ENCODE data around the gene WDR11.

WDR11 gene

DNA sequence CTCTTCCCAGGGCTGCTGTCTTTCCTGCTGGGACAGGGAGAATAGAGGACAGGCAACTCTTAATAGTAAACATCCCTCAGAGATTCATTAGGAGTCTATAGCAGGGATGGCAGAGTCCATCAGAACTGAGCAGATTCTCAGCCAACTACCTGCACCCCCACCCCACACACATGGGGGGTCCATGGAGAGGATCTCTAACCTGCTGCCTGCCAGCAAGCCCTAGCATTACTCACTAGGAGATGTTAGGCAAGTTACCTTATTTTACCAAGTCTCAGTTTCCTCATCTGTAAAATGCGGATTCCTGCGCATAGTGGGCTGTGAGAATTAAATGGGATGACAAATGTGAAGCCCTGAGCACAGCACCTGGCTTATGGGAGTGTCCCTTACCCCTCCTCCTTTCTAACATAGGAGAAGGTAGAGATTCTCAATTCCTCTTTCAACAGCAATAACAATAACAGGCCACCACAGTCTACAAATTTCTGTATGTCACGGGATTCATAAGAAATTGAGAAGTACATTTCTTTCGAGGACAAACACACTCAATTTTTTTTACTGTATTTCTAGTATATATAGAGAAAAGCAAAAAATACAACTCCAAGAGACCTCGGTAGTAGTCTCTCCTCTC, 23.8 kb upstream of the WDR11 start:
- no peak overlapping the region for H3K27ac ChIP-seq (ENCODE audit: low read depth, low read length)

DNA sequence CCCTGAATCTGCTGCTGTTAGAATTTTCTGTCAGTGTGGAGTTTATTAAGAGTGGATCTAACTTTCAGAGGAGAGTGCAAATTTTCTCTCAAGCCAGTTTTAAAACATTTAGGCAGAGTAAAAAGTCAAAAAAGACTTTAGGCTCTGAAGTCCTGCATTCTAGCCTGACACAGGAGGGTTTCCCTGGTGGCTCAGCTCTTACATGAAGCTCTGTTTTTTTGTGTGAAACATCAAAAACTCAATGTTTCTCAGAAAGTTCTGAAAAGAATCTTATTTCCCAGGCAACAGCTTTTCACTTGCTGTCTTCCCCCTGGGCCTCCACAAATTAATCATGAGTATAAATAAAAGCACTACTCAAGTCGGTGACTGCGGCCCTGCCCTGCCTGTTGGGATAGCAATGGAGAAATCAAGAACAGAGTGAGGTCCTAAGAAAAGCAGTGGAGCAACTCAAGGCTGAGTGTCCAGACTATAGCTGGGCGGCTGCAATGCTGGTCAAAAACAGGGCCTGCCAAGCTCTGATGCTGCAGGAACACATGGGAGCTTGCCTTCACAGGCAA, 22.3 kb upstream of the WDR11 start:
- Histone ChIP-seq H3K27ac (ENCODE audit: low read depth, low read length) (no peak overlapping the region), H3K9ac (ENCODE audit: low read length) (no peak overlapping the region), H3K36me3 (ENCODE audit: control insufficient read depth, insufficient read depth, low read length) (no peaks in the 10 kb centered on the region), H3K4me1 (ENCODE audit: control insufficient read depth, insufficient read depth, low read length) (no peaks in the 10 kb centered on the region), H3K4me3 (ENCODE audit: low read length) (no peak overlapping the region), H3K27me3 (ENCODE audit: control insufficient read depth, insufficient read depth, low read length) (no peaks in the 10 kb centered on the region)

More for the DNA sequence above, 23.8 kb upstream of the WDR11 start:
- no peaks in the 10 kb centered on the region for H3K4me1 ChIP-seq (ENCODE audit: control insufficient read depth, insufficient read depth, low read length)
- H3K9ac ChIP-seq (ENCODE audit: low read length), result no peak overlapping the region
- H3K36me3 ChIP-seq (ENCODE audit: control insufficient read depth, insufficient read depth, low read length), result no peaks in the 10 kb centered on the region
- H3K27me3 ChIP-seq (ENCODE audit: control insufficient read depth, insufficient read depth, low read length), result no peaks in the 10 kb centered on the region
- H3K4me3 ChIP-seq (ENCODE audit: low read length), result no peak overlapping the region

DNA sequence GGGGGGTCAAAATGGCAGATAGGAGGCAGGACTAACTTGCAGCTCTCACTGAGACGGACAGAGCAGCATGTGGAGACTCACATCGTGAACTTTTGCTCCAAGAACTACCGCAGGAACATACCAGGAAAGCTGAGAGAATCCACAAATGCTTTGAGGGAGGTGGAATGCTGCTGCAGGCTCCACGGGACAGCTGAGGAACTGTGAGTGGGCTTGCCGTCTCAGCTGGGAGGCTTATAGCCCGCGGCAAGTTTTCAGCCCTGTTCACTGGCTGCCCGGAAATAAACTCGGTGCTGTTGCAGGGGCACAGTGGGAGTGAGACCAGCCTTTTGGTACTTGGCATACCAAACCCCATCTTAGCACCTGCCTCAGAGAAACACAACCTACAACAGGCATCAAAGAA, 19.1 kb upstream of the WDR11 start:
- H3K27me3 ChIP-seq (ENCODE audit: control insufficient read depth, insufficient read depth, low read length), result no peaks in the 10 kb centered on the region
- no peak overlapping the region for H3K4me3 ChIP-seq (ENCODE audit: low read length)
- no peak overlapping the region for H3K27ac ChIP-seq (ENCODE audit: low read depth, low read length)
- H3K4me1 ChIP-seq (ENCODE audit: control insufficient read depth, insufficient read depth, low read length), result no peaks in the 10 kb centered on the region
- no peak overlapping the region for H3K9ac ChIP-seq (ENCODE audit: low read length)
- no peaks in the 10 kb centered on the region for H3K36me3 ChIP-seq (ENCODE audit: control insufficient read depth, insufficient read depth, low read length)

DNA sequence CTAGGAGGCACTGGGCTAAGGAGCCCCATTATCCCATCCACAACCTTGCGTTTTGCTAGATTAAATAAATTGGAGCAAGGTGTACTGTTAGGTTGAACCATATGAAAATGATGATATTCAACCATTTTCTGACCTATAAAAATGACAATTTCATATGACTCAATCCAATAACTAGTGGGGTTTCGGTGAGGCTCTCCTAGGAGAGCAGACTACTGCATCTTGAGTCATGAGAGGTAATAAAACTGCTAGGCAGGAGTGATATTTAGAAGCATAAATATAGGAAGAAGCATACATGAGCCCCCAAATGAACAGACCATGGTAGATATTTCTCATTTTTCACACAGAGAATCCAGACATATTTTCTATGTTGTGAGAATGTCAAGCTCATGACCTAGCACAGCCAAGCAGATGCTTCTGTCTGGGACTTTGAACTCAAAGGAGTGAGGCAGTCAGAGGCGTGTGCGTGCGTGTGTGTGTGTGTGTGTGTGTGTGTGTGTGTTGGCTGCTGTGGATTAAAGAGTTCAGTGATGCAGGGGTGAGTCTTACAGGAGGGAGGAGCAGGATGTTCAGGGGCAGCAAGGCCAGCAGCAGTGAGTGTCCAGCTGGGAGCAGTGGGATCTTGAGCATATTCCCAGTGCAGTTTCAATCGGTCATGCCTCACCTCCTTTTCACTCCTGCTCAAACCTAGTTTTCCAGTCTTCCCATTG, 17.8 kb upstream of the WDR11 start:
- H3K9ac ChIP-seq (ENCODE audit: low read length), result no peak overlapping the region
- H3K4me3 ChIP-seq (ENCODE audit: low read length), result no peak overlapping the region
- no peak overlapping the region for H3K27ac ChIP-seq (ENCODE audit: low read depth, low read length)
- no peaks in the 10 kb centered on the region for H3K27me3 ChIP-seq (ENCODE audit: control insufficient read depth, insufficient read depth, low read length)
- H3K36me3 ChIP-seq (ENCODE audit: control insufficient read depth, insufficient read depth, low read length), result no peaks in the 10 kb centered on the region
- H3K4me1 ChIP-seq (ENCODE audit: control insufficient read depth, insufficient read depth, low read length), result no peaks in the 10 kb centered on the region

DNA sequence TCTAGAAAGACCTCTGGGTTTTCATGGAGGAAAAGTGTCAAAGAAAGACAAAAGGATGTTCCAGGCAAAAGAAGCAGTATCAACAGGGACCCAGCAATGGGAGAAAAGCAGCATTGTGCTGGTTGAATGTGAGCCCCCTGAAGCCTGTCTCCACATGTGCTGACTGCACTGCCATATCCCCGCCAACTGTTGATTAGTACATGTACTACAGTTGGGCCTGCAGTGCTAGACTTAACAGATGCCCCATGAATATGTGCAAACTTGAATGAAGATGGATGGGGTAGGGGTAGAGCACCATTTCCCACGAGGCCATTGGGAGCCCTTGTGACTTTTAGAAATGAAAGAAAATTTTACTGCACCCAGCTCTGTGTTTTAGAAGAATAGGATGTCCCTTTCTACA, 15.6 kb upstream of the WDR11 start:
- Histone ChIP-seq H3K27ac (ENCODE audit: low read depth, low read length) (no peak overlapping the region), H3K4me1 (ENCODE audit: control insufficient read depth, insufficient read depth, low read length) (no peaks in the 10 kb centered on the region), H3K36me3 (ENCODE audit: control insufficient read depth, insufficient read depth, low read length) (no peaks in the 10 kb centered on the region), H3K27me3 (ENCODE audit: control insufficient read depth, insufficient read depth, low read length) (no peaks in the 10 kb centered on the region), H3K9ac (ENCODE audit: low read length) (no peak overlapping the region), H3K4me3 (ENCODE audit: low read length) (no peak overlapping the region)

DNA sequence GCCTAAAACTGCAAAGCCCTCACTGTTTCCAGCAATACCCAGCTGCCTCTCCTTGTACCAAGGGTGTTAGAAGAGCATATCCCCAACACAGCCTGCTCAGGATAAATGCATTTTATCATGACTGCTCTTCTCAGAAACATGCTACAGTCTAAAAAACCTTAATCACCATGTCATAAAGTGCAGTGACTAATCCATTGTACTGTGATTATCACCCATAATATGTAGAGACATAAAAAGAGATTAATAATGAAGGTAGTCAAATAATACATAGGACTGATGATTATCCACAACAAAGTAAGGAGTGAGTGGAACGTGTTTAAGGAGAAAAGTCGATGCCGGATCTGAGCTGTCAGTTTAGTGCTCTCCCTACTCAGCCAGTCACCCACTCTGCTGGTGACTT, 12.2 kb upstream of the WDR11 start:
- H3K4me1 ChIP-seq (ENCODE audit: control insufficient read depth, insufficient read depth, low read length), result no peaks in the 10 kb centered on the region
- H3K9ac ChIP-seq (ENCODE audit: low read length), result no peak overlapping the region
- no peaks in the 10 kb centered on the region for H3K36me3 ChIP-seq (ENCODE audit: control insufficient read depth, insufficient read depth, low read length)
- H3K27ac ChIP-seq (ENCODE audit: low read depth, low read length), result no peak overlapping the region
- no peaks in the 10 kb centered on the region for H3K27me3 ChIP-seq (ENCODE audit: control insufficient read depth, insufficient read depth, low read length)
- no peak overlapping the region for H3K4me3 ChIP-seq (ENCODE audit: low read length)

DNA sequence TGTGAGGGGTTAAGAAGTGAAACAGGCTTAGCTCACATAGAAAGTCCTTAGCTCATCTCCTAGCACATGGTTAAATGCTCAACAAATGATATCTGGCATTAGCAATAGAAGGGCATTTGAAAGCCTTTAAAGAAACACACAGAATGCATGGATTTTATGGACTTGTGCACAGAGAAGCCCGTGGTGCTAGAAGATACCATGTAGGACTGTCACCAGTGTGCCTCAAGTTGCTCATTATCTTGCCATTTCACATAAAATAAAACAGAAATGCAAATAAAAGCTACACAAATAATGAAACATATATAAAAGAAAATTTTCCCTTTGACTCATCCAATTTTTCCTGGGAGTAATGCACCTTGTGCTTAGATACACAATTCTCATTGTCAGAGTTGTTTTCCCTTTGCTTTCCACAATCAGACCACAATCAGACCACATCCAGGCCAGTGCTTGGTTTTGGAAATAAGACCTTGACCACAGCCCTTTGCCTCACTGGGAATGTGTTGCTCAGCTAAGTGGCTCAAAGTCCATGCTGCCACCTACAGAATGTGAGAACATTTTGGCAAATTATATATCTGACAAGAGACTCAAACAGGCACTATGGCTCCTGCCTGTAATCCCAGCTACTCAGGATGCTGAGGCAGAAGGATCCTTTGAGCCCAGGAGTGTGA, 9.5 kb upstream of the WDR11 start:
- Histone ChIP-seq H3K27me3 (ENCODE audit: control insufficient read depth, insufficient read depth, low read length) (no peaks in the 10 kb centered on the region), H3K9ac (ENCODE audit: low read length) (no peak overlapping the region), H3K4me3 (ENCODE audit: low read length) (no peak overlapping the region), H3K36me3 (ENCODE audit: control insufficient read depth, insufficient read depth, low read length) (no peaks in the 10 kb centered on the region), H3K4me1 (ENCODE audit: control insufficient read depth, insufficient read depth, low read length) (no peaks in the 10 kb centered on the region), H3K27ac (ENCODE audit: low read depth, low read length) (no peak overlapping the region)

DNA sequence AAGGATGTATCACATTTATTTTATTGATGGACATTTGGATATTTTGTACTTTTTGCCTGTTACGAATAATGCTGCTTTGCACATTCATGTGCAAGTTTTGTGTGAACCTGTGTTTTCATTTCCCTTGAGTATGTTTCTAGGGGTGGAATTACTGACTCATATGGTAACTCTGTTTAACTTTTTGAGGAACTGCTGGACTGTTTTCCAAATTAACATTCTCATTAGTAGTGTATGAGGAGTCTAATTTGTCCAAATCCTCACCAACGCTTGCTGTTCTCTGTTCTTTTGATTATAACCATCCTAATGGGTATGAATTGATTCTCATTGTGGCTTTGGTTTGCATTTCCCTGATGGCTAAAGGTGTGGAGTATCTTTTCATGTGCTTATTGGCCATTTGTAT, 3.2 kb downstream of the WDR11 start:
- H3K4me3 ChIP-seq (ENCODE audit: low read length), result no peak overlapping the region
- no peak overlapping the region for H3K9ac ChIP-seq (ENCODE audit: low read length)
- no peaks in the 10 kb centered on the region for H3K27me3 ChIP-seq (ENCODE audit: control insufficient read depth, insufficient read depth, low read length)
- peaks cover 3% of the 10 kb centered on the region for H3K36me3 ChIP-seq (ENCODE audit: control insufficient read depth, insufficient read depth, low read length)
- H3K4me1 ChIP-seq (ENCODE audit: control insufficient read depth, insufficient read depth, low read length), result peaks cover 4% of the 10 kb centered on the region
- no peak overlapping the region for H3K27ac ChIP-seq (ENCODE audit: low read depth, low read length)

DNA sequence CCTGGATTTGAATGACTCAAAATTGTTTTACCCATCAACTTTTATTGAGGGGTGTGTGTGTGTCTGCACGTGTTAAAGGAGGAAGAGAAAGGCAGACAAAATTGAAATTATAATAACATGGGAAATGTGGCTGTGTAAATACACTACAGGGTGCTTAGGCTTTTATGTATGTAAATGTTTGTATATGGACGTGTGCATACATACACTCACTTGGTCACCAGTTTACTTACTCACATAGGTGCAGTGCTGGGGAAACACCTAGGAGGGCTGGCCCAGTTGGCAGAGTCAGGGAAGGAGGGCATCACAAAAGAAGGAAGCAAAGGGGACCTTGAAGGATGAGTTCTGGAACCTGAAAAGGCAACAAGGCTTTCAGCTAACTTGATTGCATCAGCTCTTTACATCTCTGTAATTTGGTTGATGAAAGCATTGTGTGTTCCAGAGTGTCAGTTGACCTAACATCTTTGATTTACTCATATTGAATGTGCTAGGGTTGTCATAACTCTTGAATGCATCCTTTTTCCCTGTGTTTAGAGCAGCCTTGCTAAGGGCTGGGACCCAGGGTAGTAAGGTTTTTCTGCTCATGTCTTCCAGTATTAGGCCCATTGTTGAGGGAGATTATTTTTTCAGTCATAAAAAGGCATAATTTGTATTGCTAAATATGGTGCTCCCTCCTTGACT, 10.2 kb downstream of the WDR11 start:
- no peak overlapping the region for H3K9ac ChIP-seq (ENCODE audit: low read length)
- no peak overlapping the region for H3K27ac ChIP-seq (ENCODE audit: low read depth, low read length)
- peaks cover 11% of the 10 kb centered on the region for H3K36me3 ChIP-seq (ENCODE audit: control insufficient read depth, insufficient read depth, low read length)
- no peaks in the 10 kb centered on the region for H3K4me1 ChIP-seq (ENCODE audit: control insufficient read depth, insufficient read depth, low read length)
- no peaks in the 10 kb centered on the region for H3K27me3 ChIP-seq (ENCODE audit: control insufficient read depth, insufficient read depth, low read length)
- no peak overlapping the region for H3K4me3 ChIP-seq (ENCODE audit: low read length)

DNA sequence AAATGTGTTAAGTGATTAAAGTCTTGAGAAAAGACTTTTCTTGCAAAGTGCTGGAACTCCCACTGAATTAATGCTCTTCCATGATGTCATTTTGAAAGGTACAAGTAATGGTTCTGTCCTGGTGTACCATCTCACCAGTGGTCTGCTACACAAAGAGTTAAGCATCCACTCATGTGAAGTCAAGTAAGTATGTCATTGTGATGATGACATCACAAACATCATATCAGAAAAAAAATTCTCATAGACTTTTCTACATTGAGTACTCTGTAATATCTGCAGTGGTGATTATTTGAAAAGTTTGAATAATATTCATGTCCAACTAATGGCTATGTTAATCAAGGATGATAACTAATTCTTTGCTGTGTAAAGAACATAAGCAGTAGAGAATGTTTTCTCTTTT, 22.6 kb downstream of the WDR11 start:
- no peaks in the 10 kb centered on the region for H3K4me1 ChIP-seq (ENCODE audit: control insufficient read depth, insufficient read depth, low read length)
- no peak overlapping the region for H3K9ac ChIP-seq (ENCODE audit: low read length)
- peaks cover 11% of the 10 kb centered on the region for H3K36me3 ChIP-seq (ENCODE audit: control insufficient read depth, insufficient read depth, low read length)
- no peak overlapping the region for H3K27ac ChIP-seq (ENCODE audit: low read depth, low read length)
- no peak overlapping the region for H3K4me3 ChIP-seq (ENCODE audit: low read length)
- no peaks in the 10 kb centered on the region for H3K27me3 ChIP-seq (ENCODE audit: control insufficient read depth, insufficient read depth, low read length)

DNA sequence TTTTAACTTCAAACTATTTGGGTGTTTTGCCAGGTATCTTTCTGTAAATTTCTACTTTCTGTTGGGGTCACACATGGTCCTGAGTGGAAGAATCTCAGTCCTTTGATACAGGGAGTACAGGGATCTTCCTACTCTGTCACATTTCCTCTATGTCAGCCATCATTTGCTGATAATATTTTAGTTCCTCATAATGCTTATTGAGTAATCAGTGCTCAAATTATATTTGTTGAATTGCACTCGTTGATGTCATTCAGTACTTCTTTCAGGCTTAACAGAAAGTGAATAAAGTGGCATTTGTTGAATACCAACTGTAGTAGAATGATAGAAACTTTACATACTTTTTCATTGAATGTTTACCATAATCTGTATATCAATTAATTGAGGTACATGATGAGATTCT, 31.9 kb downstream of the WDR11 start:
- no peaks in the 10 kb centered on the region for H3K27me3 ChIP-seq (ENCODE audit: control insufficient read depth, insufficient read depth, low read length)
- peaks cover 5% of the 10 kb centered on the region for H3K36me3 ChIP-seq (ENCODE audit: control insufficient read depth, insufficient read depth, low read length)
- no peak overlapping the region for H3K9ac ChIP-seq (ENCODE audit: low read length)
- H3K4me3 ChIP-seq (ENCODE audit: low read length), result no peak overlapping the region
- no peak overlapping the region for H3K27ac ChIP-seq (ENCODE audit: low read depth, low read length)
- H3K4me1 ChIP-seq (ENCODE audit: control insufficient read depth, insufficient read depth, low read length), result no peaks in the 10 kb centered on the region

DNA sequence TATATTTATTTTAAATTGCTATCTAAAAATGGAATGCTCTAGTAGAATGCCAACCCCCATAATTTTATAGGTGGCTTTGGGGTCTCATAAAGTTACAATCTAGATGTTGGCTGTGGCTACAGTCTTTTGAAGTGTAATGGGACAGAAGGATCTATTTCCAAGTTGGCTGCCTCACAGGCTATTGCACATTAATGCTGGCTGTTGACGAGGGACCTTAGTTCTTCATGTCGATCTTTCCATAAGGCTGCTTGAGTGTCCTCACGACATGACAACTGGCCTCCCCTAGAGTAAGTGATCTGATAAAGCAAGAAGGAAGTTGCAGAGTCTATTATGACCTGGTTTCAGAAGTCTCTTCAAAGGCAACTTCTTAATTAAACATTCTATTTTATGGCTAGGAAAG, 36.3 kb downstream of the WDR11 start:
- Histone ChIP-seq H3K27me3 (ENCODE audit: control insufficient read depth, insufficient read depth, low read length) (no peaks in the 10 kb centered on the region), H3K9ac (ENCODE audit: low read length) (no peak overlapping the region), H3K36me3 (ENCODE audit: control insufficient read depth, insufficient read depth, low read length) (peaks cover 8% of the 10 kb centered on the region), H3K4me1 (ENCODE audit: control insufficient read depth, insufficient read depth, low read length) (no peaks in the 10 kb centered on the region), H3K4me3 (ENCODE audit: low read length) (no peak overlapping the region), H3K27ac (ENCODE audit: low read depth, low read length) (no peak overlapping the region)
